Stimulated activated CD8-positive, alpha-beta memory T cell treated with anti-CD3 and anti-CD28 coated beads, Interleukin-15, amount 100 ng/mL, for 1 hour (primary cell): ENCODE measurements around the gene TDRD1.

Source experiments
- DNase-seq: peaks from one replicate; pipeline ENCODE4 v3.0.0-alpha.2; 2020; ENCODE audit warnings: low read depth

Gene TDRD1

GRCh38 chr10:114174695-114175188 lies 4.4 kb upstream of the TDRD1 start:
- no peak for DNase-seq

- DNase-seq: no peak
Observed at GRCh38 chr10:114175667-114176066, 3.5 kb upstream of the TDRD1 start.

- DNase-seq: no peak
Observed at GRCh38 chr10:114176511-114176910, 2.6 kb upstream of the TDRD1 start.

- no peak for DNase-seq
Observed at GRCh38 chr10:114179747-114180146, 594 bp downstream of the TDRD1 start.

GRCh38 chr10:114180937-114181336 lies 1.8 kb downstream of the TDRD1 start:
- DNase-seq: no peak

GRCh38 chr10:114181971-114182370 lies 2.8 kb downstream of the TDRD1 start:
- no peak for DNase-seq

- DNase-seq: no peak
Observed at GRCh38 chr10:114183563-114183962, 4.4 kb downstream of the TDRD1 start.

- no peak for DNase-seq
Observed at GRCh38 chr10:114184276-114184675, 5.1 kb downstream of the TDRD1 start.

GRCh38 chr10:114188001-114188400 lies 8.8 kb downstream of the TDRD1 start:
- no peak for DNase-seq

GRCh38 chr10:114188900-114189299 lies 9.7 kb downstream of the TDRD1 start:
- no peak for DNase-seq

- no peak for DNase-seq
Observed at GRCh38 chr10:114189700-114190099, 10.5 kb downstream of the TDRD1 start.

- no peak for DNase-seq
Observed at GRCh38 chr10:114195079-114195478, 15.9 kb downstream of the TDRD1 start.

- DNase-seq: no peak
Observed at GRCh38 chr10:114199239-114199638, 20.1 kb downstream of the TDRD1 start.

GRCh38 chr10:114202812-114203211 lies 23.7 kb downstream of the TDRD1 start:
- no peak for DNase-seq

- no peak for DNase-seq
Observed at GRCh38 chr10:114206902-114207301, 27.7 kb downstream of the TDRD1 start.

GRCh38 chr10:114207349-114207748 lies 28.2 kb downstream of the TDRD1 start:
- DNase-seq: no peak

- no peak for DNase-seq
Observed at GRCh38 chr10:114208351-114208750, 29.2 kb downstream of the TDRD1 start.

GRCh38 chr10:114212153-114212552 lies 33.0 kb downstream of the TDRD1 start:
- no peak for DNase-seq

- no peak for DNase-seq
Observed at GRCh38 chr10:114215033-114215432, 35.9 kb downstream of the TDRD1 start.

GRCh38 chr10:114220281-114220680 lies 41.1 kb downstream of the TDRD1 start:
- no peak for DNase-seq

- no peak for DNase-seq
Observed at GRCh38 chr10:114221235-114221634, 42.1 kb downstream of the TDRD1 start.

- no peak for DNase-seq
Observed at GRCh38 chr10:114223066-114223465, 43.9 kb downstream of the TDRD1 start.

GRCh38 chr10:114228156-114228555 lies 49.0 kb downstream of the TDRD1 start:
- DNase-seq: no peak

GRCh38 chr10:114232561-114233176 lies 53.5 kb downstream of the TDRD1 start:
- DNase-seq: no peak
